ENCODE results near the gene BEST1.

Gene BEST1

GRCh38 chr11:61906522-61906909 lies 43.6 kb upstream of the BEST1 start:
- Histone ChIP-seq H3K36me3 (replicated peaks; ENCODE audit: insufficient read depth, low read length) (no peaks in the 10 kb centered on the region), H3K4me2 (ENCODE audit: low read depth, low read length) (no peak overlapping the region), H3K9me3 (replicated peaks; ENCODE audit: insufficient read depth, low read length) (no peaks in the 10 kb centered on the region), H3K27ac (ENCODE audit: low read length) (no peak overlapping the region), H3K27me3 (replicated peaks; ENCODE audit: insufficient read depth, low read length) (peaks cover 3% of the 10 kb centered on the region; the same call in 1 of the 2 replicates), H3K4me3 (ENCODE audit: low read length) (no peak overlapping the region), H3K4me1 (ENCODE audit: low read length) (peaks cover 7% of the 10 kb centered on the region), H3K79me2 (ENCODE audit: low read length) (no peaks in the 10 kb centered on the region), H3K9ac (ENCODE audit: low read length) (no peak overlapping the region), H2AFZ (ENCODE audit: low read length) (no peak overlapping the region), H4K20me1 (ENCODE audit: insufficient read depth, low read length) (no peaks in the 10 kb centered on the region), H3K9me2 (replicated peaks; ENCODE audit: insufficient read depth, low read length) (no peaks in the 10 kb centered on the region), H3F3A (ENCODE audit: insufficient read depth, low read length) (no peaks in the 10 kb centered on the region)
- TF ChIP-seq EZH2phosphoT487 (IDR thresholded peaks at IDR 0.05; ENCODE audit: low read length) (no peak), CTCF (IDR thresholded peaks at IDR 0.05; ENCODE audit: low read length) (no peak), EZH2 (optimal IDR thresholded peaks at IDR 0.05; ENCODE audit: low read depth, low read length) (no peak)
- DNase-seq = no peak

GRCh38 chr11:61907282-61907681 lies 42.9 kb upstream of the BEST1 start:
- H3K36me3 ChIP-seq (replicated peaks; ENCODE audit: insufficient read depth, low read length) = no peaks in the 10 kb centered on the region
- no peaks in the 10 kb centered on the region for H3K9me3 ChIP-seq (replicated peaks; ENCODE audit: insufficient read depth, low read length)
- no peak for DNase-seq
- H2AFZ ChIP-seq (ENCODE audit: low read length) = no peak overlapping the region
- no peaks in the 10 kb centered on the region for H3K79me2 ChIP-seq (ENCODE audit: low read length)
- 0 out of 2 replicates have a peak, but pooled peaks cover 3% of the 10 kb centered on the region for H3K27me3 ChIP-seq (replicated peaks; ENCODE audit: insufficient read depth, low read length)
- peaks cover 7% of the 10 kb centered on the region for H3K4me1 ChIP-seq (ENCODE audit: low read length)
- H3F3A ChIP-seq (ENCODE audit: insufficient read depth, low read length) = no peaks in the 10 kb centered on the region
- no peak overlapping the region for H3K9ac ChIP-seq (ENCODE audit: low read length)
- no peaks in the 10 kb centered on the region for H3K9me2 ChIP-seq (replicated peaks; ENCODE audit: insufficient read depth, low read length)
- TF ChIP-seq EZH2 (optimal IDR thresholded peaks at IDR 0.05; ENCODE audit: low read depth, low read length) (no peak), CTCF (IDR thresholded peaks at IDR 0.05; ENCODE audit: low read length) (no peak), EZH2phosphoT487 (IDR thresholded peaks at IDR 0.05; ENCODE audit: low read length) (no peak)
- H4K20me1 ChIP-seq (ENCODE audit: insufficient read depth, low read length) = no peaks in the 10 kb centered on the region
- no peak overlapping the region for H3K4me2 ChIP-seq (ENCODE audit: low read depth, low read length)
- H3K4me3 ChIP-seq (ENCODE audit: low read length) = no peak overlapping the region
- H3K27ac ChIP-seq (ENCODE audit: low read length) = no peak overlapping the region

- no peak for DNase-seq
- Histone ChIP-seq H4K20me1 (ENCODE audit: insufficient read depth, low read length) (no peaks in the 10 kb centered on the region), H3K36me3 (replicated peaks; ENCODE audit: insufficient read depth, low read length) (no peaks in the 10 kb centered on the region), H2AFZ (ENCODE audit: low read length) (no peak overlapping the region), H3K9me3 (replicated peaks; ENCODE audit: insufficient read depth, low read length) (no peaks in the 10 kb centered on the region), H3K79me2 (ENCODE audit: low read length) (no peaks in the 10 kb centered on the region), H3K9me2 (replicated peaks; ENCODE audit: insufficient read depth, low read length) (no peaks in the 10 kb centered on the region), H3K4me1 (ENCODE audit: low read length) (peaks cover 7% of the 10 kb centered on the region), H3K27ac (ENCODE audit: low read length) (no peak overlapping the region), H3K27me3 (replicated peaks; ENCODE audit: insufficient read depth, low read length) (0 out of 2 replicates have a peak, but pooled peaks cover 3% of the 10 kb centered on the region), H3K4me2 (ENCODE audit: low read depth, low read length) (no peak overlapping the region), H3F3A (ENCODE audit: insufficient read depth, low read length) (no peaks in the 10 kb centered on the region), H3K4me3 (ENCODE audit: low read length) (no peak overlapping the region), H3K9ac (ENCODE audit: low read length) (no peak overlapping the region)
- no peak for TF ChIP-seq CTCF (IDR thresholded peaks at IDR 0.05; ENCODE audit: low read length)
- TF ChIP-seq EZH2phosphoT487 (IDR thresholded peaks at IDR 0.05; ENCODE audit: low read length) = no peak
- TF ChIP-seq EZH2 (optimal IDR thresholded peaks at IDR 0.05; ENCODE audit: low read depth, low read length) = no peak
Measured at GRCh38 chr11:61907871-61908729, 42.1 kb upstream of the BEST1 start.
